ENCODE results near the gene SENP1.
A peak's percentile ranks its signal among the peaks of the same experiment; 100 is the strongest.
"Not testable (repeated sequence)": the region's sequence is repeated elsewhere in the genome, so short reads cannot be mapped to it uniquely, and the experiment has no call there.

The SENP1 gene

GRCh38 chr12:48105867-48106680, at the start of gene SENP1:
Gene SENP1 (minus strand): TSS chr12:48106079. CDS start chr12:48101472, 4,607 bp downstream.
- peak within 1 kb of the TSS; percentile 61 for H3K4me3 ChIP-seq (ENCODE audit: low read depth, low read length)

GRCh38 chr12:48151103-48151771, 45.4 kb upstream of the SENP1 start:
- no peak overlapping the region for H3K4me3 ChIP-seq (ENCODE audit: low read depth, low read length)

- H3K4me3 ChIP-seq (ENCODE audit: low read depth, low read length), result no peak overlapping the region
Observed at GRCh38 chr12:48145981-48146380, 40.1 kb upstream of the SENP1 start.

- no peak overlapping the region for H3K4me3 ChIP-seq (ENCODE audit: low read depth, low read length)
Observed at GRCh38 chr12:48143898-48144297, 38.0 kb upstream of the SENP1 start.

- no peak overlapping the region for H3K4me3 ChIP-seq (ENCODE audit: low read depth, low read length)
Observed at GRCh38 chr12:48142818-48143674, 37.2 kb upstream of the SENP1 start.

- H3K4me3 ChIP-seq (ENCODE audit: low read depth, low read length), result no peak overlapping the region
Observed at GRCh38 chr12:48135027-48135426, 29.1 kb upstream of the SENP1 start.

- H3K4me3 ChIP-seq (ENCODE audit: low read depth, low read length), result no peak overlapping the region
Observed at GRCh38 chr12:48132826-48133225, 26.9 kb upstream of the SENP1 start.

GRCh38 chr12:48131517-48131916, 25.6 kb upstream of the SENP1 start:
- H3K4me3 ChIP-seq (ENCODE audit: low read depth, low read length), result no peak overlapping the region

- H3K4me3 ChIP-seq (ENCODE audit: low read depth, low read length), result no peak overlapping the region
Observed at GRCh38 chr12:48129376-48129775, 23.5 kb upstream of the SENP1 start.

- H3K4me3 ChIP-seq (ENCODE audit: low read depth, low read length), result no peak overlapping the region
Observed at GRCh38 chr12:48128800-48129199, 22.9 kb upstream of the SENP1 start.

GRCh38 chr12:48126953-48127630, 21.2 kb upstream of the SENP1 start:
- H3K4me3 ChIP-seq (ENCODE audit: low read depth, low read length), result no peak overlapping the region

GRCh38 chr12:48125985-48126384, 20.1 kb upstream of the SENP1 start:
- H3K4me3 ChIP-seq (ENCODE audit: low read depth, low read length), result no peak overlapping the region

GRCh38 chr12:48125542-48125941, 19.7 kb upstream of the SENP1 start:
- not testable (repeated sequence) for H3K4me3 ChIP-seq (ENCODE audit: low read depth, low read length)

- no peak overlapping the region for H3K4me3 ChIP-seq (ENCODE audit: low read depth, low read length)
Observed at GRCh38 chr12:48123169-48123568, 17.3 kb upstream of the SENP1 start.

- no peak overlapping the region for H3K4me3 ChIP-seq (ENCODE audit: low read depth, low read length)
Observed at GRCh38 chr12:48122065-48122834, 16.4 kb upstream of the SENP1 start.

GRCh38 chr12:48121522-48121921, 15.6 kb upstream of the SENP1 start:
- H3K4me3 ChIP-seq (ENCODE audit: low read depth, low read length), result no peak overlapping the region

GRCh38 chr12:48119834-48120195, 13.9 kb upstream of the SENP1 start:
- peak overlapping the region; percentile 81 for H3K4me3 ChIP-seq (ENCODE audit: low read depth, low read length)

GRCh38 chr12:48119078-48119833, 13.4 kb upstream of the SENP1 start, which contains the start of gene PFKM:
Gene PFKM (plus strand): TSS chr12:48119364. CDS start chr12:48122775, 3,411 bp downstream.
- H3K4me3 ChIP-seq (ENCODE audit: low read depth, low read length), result peak within 1 kb of the TSS; percentile 81

GRCh38 chr12:48118284-48118871, 12.5 kb upstream of the SENP1 start:
- H3K4me3 ChIP-seq (ENCODE audit: low read depth, low read length), result no peak overlapping the region

All from iPS-11a (cell line).